PFSK-1 (cell line): Measurements from ENCODE around the gene PARP3.

Source experiments
- POLR2AphosphoS5 ChIP-seq: IDR thresholded peaks from 2 replicates; pipeline ENCODE4 v1.6.1; 2012; ENCODE audit warnings: low read depth, mild to moderate bottlenecking, control low read depth, low read length, moderate library complexity
- TF ChIP-seq, protein P1 (sequence below), 2 experiments: IDR thresholded peaks; 2 replicates each; pipeline versions ENCODE4 v1.6.1 to v1.8.0; 2011 to 2012; ENCODE audit warnings: low read depth in 2 of 2, low read length in 2 of 2, control low read depth in 1 of 2, inconsistent platforms in 1 of 2, mild to moderate bottlenecking in 1 of 2, moderate library complexity in 1 of 2; ENCODE audit not compliant: insufficient read depth in 1 of 2

DNA sequence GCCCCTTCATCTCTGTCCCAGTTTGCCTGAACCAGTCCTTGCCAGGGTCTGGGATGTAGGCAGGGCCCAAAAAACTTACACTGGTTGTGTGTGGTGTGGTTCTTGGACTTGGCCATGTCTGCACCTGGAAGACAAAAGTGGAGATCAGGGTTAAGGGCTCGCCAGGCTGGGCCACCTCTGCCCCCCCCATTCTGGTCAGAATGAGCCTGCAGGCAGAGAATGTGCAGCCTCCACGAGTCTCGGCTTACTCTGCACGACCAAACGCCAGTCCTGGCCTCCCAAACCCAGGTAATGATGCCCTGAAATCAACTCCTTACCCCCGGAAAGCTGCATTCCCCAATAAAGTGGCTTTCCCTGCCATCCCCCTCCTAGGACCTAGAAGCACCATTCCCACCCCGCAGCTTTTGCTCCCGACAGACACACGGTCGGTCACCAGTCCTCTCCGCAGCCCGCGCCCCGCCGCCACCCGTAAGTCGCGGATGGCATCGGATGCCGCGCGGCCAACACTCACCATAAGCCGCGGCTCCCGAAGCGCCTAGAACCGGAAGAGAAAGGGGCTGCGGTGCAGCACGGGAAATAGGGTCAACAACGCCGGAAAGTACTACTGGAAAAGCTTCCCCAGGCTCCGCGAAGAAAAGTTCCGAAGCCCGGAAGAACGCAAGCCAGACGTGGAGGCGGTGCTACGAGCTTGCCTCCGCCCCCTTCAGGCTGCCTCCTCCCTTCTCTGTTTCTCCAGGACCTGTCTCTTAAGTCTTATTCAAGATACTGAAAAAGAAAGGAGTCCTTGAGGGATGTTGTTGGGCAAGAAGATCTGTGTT is 53.4 kb downstream of the PARP3 start, which contains the start of gene RPL29:
- peak; percentile 96 for TF ChIP-seq POLR2AphosphoS5
- TF ChIP-seq, protein P1, sequence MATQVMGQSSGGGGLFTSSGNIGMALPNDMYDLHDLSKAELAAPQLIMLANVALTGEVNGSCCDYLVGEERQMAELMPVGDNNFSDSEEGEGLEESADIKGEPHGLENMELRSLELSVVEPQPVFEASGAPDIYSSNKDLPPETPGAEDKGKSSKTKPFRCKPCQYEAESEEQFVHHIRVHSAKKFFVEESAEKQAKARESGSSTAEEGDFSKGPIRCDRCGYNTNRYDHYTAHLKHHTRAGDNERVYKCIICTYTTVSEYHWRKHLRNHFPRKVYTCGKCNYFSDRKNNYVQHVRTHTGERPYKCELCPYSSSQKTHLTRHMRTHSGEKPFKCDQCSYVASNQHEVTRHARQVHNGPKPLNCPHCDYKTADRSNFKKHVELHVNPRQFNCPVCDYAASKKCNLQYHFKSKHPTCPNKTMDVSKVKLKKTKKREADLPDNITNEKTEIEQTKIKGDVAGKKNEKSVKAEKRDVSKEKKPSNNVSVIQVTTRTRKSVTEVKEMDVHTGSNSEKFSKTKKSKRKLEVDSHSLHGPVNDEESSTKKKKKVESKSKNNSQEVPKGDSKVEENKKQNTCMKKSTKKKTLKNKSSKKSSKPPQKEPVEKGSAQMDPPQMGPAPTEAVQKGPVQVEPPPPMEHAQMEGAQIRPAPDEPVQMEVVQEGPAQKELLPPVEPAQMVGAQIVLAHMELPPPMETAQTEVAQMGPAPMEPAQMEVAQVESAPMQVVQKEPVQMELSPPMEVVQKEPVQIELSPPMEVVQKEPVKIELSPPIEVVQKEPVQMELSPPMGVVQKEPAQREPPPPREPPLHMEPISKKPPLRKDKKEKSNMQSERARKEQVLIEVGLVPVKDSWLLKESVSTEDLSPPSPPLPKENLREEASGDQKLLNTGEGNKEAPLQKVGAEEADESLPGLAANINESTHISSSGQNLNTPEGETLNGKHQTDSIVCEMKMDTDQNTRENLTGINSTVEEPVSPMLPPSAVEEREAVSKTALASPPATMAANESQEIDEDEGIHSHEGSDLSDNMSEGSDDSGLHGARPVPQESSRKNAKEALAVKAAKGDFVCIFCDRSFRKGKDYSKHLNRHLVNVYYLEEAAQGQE (IDR thresholded peaks at IDR 0.05; ENCODE audit: insufficient read depth in 1 of 2, low read depth in 2 of 2, low read length in 2 of 2) = peak; percentile 46 to 79; a peak in 3 of 4 replicates
